NCI-H2196 treated with DMSO at 0.1 percent for 48 hours (cell line): Measurements from ENCODE around the gene PAX3.

Experiments
- DNase-seq: peaks from one replicate; lab custom pipeline; 2025; ENCODE audit not compliant: unreplicated experiment; lab: John Stamatoyannopoulos, UW

PAX3 gene

DNA sequence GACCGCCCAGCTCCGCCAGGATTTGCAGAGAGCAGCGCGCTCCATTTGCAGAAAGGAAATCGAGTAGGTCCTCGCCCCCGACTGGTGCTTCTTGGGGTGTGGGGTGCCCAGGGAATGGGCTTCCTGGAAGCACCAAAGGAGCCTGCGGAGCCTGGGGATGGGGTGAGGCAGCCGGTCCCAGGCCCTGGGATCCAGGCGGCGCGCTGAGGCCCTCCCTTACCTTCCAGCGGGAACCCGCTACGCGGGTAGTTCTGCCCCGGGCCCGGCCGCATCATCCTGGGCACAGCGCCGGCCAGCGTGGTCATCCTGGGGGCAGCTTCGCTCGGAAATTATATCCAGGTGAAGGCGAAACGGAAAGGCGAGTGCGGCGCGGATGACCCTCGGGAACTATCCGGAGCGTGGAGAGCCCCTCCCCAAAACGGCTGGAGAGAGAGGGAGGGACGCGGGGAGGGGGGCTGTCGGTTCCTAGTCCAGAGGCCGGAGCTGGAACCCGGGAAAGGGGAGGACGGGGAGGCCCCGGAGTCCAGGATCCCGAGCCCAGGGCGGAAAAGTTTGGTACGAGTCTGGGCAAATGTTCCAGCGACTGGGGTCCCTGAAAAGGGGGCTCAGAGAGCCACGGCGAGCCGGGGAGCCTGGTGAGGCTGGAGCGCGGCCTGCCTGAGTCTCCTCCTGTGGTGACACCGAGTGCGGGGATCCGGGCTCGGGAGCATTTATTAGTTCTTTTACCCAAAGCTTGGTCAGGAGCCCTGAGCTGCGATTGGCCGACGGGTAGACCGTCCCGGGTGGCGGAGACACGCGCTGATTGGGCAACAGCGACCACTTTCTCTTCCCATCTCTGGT, at the start of gene PAX3:
PAX3 (minus strand) TSS at position 688 of the 840 bp plus-strand sequence; CDS start at position 305, 383 bp downstream.
- DNase-seq, result no peak

DNA sequence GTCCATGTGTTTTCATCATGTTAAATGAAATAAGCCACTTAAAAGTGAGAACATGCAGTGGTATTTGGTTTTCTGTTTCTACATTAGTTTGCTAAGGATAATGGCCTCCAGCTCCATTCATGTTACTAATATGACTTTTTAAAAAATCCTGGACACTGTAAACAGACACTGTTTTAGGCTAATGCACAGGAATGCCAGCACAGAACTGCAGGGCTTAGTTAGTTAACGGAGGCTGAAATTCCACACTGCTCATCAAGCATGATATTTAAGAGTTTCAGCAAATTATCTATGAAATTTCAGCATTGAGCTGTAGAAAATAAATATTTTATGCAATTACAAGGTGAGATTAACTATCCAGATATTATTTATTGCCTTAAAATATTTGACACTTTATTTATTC, 42.5 kb upstream of the PAX3 start:
- DNase-seq, result no peak

DNA sequence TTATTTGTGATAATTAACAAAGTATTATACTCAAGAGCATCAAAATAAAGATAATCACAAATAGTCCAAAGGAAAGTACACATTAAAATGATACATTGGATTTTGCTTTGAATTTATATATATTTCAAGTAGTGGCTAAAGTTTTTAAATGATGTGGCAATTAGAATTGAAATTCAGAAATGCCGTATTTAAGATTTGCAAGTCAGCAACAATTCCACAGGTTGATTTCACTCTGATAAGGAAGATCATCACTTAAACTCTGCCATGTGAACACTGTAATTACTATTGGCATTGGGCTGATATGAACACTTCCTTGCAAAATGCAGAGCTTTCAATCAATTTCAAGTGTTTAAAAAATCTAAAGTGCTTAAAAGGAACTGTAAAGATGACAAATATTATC, 39.6 kb upstream of the PAX3 start:
- no peak for DNase-seq

DNA sequence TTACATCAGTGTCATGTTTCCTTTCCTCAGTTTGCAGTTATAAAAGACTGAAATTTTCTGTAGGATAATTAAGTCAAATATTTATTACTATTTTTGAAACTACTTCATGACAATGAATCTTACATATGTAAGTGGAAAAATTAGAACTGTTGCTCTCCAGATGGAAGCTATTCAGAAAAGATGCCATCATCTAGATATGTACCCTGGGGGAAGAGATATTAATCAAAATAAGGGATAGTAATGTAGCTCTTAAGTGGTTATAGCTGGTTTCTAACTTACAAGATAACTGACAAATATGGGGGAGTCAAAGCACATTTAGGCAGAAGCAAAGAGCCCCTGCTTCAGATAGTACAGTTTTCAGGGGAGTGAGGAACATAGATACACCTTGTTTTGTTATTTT, 38.1 kb upstream of the PAX3 start:
- no peak for DNase-seq

DNA sequence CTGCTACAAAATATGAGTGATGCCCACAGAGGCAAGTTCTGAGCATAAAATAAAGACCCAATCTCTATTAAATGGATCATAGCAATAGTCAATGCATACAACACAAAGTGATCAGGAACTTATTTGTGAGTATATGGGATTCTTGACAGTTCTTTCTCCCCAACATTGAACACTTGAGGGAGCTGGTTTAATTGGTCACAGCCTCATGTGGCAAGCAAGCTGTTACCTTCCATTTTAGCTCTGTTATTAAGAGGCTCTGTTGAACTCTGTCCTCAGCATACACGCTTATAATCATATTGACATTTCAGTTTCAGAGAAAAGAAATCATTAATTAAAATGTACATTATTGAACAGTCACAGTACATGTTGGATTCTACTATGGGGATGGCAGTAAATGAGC, 37.6 kb upstream of the PAX3 start:
- DNase-seq, result no peak

DNA sequence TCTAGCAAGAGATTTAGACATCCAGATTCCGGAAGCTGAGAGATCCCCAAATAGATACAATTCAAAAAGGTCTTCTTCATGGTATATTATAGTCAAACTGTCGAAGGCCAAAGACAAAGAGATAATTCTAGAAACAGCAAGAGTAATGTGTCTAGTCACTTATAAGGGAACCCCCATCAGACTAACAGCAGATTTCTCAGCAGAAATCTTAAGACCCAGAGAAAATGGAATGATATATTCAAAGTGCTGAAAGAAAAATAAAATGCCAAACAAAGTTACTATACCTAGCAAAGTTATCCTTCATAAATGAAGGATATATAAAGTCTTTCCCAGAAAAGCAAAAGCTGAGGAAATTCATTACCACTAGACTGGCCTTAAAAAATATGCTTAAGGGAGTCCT, 36.1 kb upstream of the PAX3 start:
- DNase-seq, result no peak

DNA sequence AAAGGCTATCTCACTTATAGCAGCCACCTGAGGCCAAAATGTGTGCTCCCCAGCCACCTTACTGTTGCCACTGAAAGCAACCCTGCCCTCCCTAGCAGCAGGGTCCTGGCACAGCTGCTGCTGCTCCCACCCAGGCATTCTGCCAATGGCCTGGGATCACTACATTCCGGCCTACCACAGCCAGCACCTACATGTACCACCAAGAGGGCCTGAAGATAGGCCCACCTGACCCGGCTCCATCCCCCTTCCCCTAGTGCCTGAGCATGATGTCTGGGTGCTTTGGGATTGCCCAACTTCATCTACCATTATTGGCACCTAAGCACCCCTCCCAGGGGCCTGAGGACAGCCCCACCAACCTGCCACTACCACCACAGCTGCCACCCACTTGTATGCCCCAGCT, 34.6 kb upstream of the PAX3 start:
- no peak for DNase-seq

DNA sequence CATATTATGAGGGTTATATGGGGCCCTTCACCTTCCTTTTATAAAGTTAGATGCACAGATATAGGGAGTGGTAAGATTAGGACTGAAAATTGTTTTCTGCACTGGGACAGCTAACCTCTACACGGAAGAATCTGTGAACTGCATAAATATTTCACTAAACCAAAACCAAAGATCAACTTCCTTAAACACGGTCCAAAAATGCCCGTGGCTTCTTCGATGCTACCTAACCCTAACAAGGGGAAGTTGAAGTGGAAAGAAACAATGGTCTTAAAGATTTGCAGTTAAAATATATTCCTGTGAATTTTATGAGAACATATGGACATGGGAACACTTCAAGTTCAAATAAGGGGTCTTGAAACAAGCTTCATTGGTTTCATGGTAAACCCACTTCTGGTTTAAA, 33.3 kb upstream of the PAX3 start:
- DNase-seq, result no peak

DNA sequence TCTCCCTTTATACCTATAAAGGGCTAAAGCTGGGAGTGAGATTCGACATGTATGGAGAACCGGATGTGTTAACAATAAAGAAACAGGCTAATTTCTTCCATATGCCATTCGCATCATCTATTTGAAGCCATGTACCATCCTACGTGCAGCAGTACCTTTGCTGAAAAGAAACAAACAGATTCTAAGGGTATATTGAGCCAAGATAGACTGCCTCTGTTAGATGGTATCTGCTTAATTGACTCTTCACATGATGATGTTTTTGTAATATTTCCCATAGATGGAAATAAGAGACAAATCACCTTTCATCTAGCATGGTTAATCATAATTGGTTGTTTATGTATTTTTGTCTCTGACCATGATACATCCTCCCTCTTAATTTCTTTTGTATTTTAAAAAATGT, 32.1 kb upstream of the PAX3 start:
- DNase-seq, result no peak

DNA sequence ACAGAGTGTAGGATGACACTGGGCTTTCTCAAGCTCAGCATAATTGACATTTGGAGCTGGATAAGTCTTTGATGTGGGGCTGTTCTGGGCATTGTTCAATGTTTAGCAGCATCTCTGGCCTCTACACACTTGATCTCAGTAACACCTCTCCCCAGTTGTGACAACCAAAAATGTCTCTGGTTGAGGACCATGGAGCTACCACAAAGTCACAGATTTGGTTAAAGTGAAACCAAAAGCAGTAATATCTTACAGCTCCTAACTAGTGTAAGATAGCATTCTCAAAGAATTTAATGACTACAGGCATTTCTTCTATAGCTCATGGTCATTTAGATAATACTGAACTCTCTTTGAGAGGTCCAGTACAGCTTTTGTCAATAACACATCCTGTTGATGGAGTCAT, 23.4 kb upstream of the PAX3 start:
- DNase-seq, result no peak

DNA sequence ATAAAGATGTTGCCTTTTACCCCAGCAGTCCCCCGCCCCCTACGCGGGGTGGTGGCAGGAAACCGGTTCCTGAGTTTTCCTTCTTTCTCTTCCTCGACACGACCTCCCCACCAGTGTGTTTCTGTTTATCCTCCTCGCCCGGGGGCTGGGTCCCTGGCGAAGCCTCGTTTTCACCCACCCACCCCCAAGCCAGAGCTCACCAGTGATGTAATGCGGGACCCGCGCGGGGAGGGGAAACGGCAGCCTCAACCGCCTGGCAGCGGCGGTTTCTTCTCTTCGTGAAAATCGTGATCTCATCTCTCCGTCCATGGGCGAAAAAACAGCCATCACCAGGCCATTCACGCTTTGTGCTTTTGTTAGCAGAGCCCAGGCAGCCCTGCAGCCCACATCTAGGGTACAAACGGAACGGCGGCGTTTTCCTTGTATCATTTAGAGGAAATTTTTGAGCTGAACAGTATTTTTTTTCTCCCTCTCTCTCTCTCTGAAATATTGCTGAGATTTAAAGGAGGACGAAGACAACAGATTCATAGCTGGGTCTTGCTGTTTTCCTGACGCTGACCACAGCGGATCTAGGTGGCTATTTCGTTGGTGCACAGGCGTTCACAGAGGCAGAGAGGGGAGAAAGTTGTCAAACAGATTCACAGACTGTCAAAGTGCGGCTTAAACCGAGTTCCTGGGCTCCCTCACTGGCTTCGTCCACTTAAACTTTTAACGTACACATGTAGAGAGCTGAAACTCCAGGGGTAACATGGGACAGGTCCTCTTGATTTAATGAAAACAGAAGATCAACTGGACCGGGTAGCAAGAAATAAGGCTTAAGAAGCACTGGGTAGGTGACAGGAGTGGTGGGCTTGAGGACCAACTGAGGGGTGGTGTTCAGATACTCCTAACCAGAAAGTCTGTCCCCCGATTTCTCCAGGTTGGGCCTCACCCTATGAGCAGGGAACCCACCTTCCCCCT, 21.9 kb upstream of the PAX3 start:
- DNase-seq, result peak; percentile 11

DNA sequence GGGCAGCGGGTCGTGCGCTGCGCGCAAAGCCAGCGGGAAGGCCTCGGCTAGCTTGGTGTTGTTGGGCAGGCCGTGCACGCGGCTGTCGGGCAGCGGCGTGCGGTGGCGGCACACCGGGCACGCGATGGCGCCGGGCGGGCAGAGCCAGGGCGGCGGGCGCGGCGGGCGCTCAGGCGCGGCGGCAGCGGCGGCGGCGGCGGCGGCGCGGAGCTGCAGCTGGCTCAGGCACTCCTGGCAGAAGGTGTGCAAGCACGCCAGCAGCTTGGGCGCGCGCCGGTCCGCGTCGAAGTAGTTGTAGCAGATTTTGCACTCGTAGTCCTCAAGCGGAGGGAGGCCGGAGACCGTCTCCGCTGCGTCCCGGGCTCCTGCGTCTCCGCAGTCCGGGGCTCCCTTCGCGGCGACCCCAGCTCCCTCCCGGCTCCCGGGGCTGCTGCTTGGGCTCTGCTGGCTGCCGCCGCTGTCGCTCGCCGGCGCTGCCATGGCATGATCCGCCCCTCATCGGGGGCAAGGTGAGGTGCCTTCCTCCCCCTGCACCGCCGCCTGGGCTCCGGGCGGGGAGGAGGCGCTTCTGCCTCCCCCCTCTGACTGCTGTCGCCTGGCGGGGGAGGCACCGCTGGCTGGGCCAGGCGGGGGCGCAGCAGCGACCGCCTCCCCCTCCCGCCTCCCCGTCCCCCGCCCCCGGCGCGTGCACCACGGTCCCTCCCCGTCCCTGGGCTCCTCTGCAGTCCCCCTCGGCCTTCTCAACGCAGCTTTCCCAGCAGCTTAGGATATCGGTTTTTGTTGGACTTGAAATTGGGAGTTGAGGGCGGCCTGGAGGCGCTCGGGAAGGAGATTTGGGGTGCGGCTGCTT, 21.0 kb upstream of the PAX3 start:
- peak; percentile 47 for DNase-seq

DNA sequence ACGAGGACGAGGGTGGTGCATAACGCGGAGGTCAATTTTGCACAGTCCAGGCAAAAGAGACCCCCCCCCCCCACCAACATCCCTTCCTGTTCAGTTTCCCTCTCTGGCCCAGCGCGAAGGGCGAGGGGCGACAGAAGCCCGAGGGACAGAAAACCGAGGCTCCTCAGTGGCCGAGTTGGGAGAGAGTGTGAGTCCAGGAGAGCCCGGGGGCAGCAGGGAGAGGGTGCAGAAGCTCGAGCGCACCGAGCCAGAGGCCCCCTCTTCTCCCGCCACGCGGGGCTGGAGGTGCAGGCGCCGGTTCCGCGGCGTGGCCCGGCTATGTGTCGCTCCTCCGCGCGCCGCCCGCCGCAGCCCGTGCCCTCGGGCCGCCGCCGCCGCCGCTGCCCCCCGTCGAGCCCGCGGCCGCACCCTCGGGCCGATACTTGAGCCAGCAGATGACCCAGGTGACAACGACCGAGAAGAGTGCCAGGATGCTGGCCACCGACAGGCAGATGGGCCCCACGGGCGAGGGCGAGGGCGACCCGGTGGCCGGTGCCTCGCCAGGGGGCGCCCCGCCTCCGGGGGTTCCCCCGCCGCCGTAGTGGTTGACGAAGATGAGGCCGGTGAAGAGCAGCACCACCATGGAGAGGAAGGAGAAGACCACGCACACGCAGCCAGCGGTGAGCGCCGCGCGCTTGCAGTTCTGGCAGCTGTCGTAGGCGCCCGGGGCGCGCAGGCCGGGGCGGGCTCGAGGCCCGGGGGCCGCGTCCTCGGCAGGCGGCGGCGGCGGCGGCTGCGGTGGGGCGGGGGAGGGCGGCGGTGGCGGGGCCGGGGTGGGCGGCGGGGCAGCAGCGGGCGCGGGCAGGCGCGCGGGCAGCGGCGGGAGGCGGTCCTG, 20.2 kb upstream of the PAX3 start:
- DNase-seq, result peak; percentile 30

DNA sequence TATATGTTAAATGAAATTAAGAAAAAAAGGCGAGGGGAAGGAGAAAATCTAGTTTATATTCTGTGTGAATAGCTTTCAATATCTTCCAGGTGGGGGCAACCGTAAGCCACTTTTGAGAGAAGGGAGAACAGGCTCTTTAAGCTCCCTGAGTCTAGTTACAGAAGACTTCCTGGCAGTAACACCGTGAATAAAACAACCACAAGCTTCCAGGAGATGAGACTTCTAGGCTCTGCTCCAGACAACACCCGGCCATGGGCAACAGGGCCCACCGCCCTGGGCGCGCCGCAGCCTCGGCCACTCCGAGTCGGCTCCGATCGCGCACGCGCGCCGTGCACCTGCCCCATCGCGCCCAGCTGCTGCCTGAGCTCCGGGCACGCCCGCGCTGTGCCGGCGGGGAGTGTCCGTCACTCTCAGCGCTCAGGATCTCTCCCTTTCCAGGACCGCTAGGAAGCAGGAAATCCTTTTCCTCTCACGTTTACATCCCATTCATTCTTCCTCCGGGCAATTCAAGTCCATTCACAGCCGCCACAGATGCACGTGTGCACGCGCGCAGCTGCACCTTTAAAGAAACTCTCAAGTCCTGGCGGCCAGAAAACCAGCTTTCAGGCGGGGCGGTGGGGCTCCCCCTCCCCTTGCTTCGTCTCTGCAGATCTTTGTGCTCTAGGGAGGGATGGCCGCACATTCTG, 19.4 kb upstream of the PAX3 start:
- peak; percentile 74 for DNase-seq

DNA sequence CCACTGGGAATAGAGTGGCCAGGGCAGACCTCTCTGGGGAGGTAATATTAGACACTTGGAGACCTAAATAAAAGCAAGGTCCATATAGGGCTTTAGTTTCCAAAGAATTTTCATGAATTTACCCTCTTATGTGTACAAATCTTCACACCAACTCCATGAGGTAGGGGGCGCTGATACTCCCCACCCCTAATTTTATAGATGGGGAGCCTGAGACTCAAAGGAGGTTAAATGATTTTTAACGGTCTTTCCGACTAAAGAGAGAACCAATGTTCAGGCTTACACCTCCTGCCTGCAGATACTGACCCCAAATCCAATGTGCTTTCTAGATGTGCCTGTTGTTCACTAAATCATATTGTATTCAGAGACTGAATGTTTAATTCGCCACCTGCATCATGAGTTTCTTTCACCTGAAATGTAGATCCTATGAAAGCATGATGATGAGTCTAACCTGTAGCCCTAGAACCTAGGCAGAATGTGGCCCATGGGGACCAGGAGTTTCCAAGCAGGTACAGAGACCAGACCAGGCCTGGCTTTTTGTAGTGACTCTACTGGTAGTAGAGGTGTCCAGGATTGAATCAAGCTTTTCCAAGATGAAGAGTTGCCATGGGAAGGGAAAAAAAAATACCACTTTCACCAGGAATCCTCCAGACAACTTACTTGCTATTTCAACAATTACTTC, 16.8 kb upstream of the PAX3 start:
- no peak for DNase-seq

DNA sequence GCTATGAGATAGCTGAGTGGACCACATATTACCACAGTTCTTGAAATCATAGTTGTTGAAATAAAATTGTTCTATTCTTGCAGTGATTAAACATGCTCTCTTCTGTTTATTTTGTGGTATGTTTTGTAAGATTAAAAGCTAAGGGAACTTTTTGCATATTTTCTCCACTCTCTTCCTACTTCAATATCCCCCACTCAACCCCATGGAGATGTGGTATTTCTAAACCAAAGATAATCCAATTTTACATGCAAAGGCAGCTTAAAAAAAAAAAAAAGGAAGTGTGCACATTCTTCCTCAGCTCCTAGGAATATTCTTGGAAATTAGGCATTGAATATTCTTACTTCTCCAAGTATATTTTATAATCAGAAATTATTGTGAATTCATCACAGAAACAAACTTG, 15.0 kb upstream of the PAX3 start:
- DNase-seq, result no peak

DNA sequence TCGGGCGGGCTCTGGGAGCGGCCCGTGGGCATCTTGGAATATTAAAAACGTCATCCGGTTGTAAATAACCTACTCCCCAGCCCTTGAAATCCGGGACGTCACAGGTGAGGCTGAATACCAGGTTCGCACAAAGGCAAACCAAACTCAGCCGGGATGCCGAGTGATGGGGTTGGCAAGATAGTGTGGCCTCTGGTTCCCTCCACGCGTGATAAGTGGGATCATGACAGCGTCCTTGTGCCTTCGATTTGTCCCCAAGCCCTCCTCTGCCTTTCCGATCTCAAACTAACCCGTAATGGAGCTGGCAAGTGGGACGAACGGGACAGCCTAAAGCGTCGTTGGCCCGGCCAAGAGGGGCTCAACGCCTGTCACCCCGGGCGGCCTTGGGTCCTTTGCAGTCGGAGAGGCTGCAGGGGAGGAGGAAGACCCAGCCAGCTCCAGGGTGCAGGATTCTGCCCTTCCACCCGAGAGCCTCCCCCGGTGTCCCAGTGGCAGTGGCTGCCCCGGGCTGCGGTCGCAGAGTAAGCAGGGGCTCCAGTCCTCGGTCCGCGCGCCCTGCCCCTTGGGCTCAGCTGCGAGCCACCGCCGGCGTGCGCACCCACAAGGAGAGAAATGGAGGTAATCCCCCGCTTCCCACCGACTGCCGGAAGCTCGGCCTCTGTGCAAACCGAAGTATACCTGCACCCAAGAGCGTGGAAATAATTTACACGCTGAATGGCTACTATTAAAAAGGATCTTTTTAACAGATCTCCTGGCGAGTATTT, 13.4 kb upstream of the PAX3 start:
- no peak for DNase-seq

DNA sequence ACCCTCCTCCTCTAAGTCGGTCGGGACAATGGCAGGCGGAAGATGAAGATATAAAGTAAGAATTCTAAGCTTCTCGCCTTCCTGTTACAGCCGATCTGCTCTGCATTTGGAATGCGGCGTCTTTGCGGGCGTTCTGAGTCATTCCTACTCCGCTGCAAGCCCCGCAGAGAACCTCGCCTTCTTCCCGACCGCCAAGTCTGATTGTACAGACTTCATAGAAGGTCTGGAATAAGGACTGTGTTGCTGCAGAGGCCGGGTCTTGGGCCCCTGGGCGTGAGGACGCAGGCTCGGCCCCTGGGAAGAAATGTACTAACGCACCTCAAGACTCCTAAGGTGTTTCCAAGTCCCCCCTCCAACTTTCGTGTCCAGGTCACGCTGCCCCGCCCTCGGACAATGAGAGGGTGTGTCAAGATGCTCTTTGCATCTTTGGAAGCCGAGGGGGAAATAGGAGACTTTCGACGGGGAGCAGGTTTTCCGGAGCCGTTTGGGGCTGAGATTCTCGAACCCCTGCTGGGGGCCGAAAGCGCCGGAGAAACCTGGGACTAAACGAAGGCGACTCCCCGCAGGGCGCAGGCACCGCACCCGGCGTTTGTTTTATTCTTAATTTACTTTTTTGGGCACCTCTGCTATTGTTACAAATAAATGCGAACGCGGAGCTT, 12.7 kb upstream of the PAX3 start:
- DNase-seq, result no peak
